Testis (tissue), 3 donors: ENCODE results near the gene HBG2. TPM values are rescaled to one million over a fixed set of nuclear protein-coding genes. Genes with fewer than 3 reads are reported as not detected.

Source experiments
- DNase-seq: peaks from one replicate; pipeline ENCODE4 v3.0.0-alpha.2; 2019
- H3K27ac ChIP-seq, 2 donors: fragments of 200-600 bp; sonication (generic); one replicate each; pipeline ENCODE4 v1.5.1; 2019
- H3K27me3 ChIP-seq: fragments of 200-600 bp; sonication (generic); one replicate; pipeline ENCODE4 v1.5.1; 2019
- H3K36me3 ChIP-seq: fragments of 200-600 bp; sonication (generic); one replicate; pipeline ENCODE4 v1.5.1; 2017; ENCODE audit warnings: low read depth; ENCODE audit errors: missing control alignments
- H3K4me1 ChIP-seq: fragments of 200-600 bp; sonication (generic); one replicate; pipeline ENCODE4 v1.5.1; 2019
- H3K4me3 ChIP-seq, 2 donors: fragments of 200-600 bp; sonication (generic); one replicate each; pipeline ENCODE4 v1.5.1; 2017 to 2019
- H3K9me3 ChIP-seq: fragments of 200-600 bp; sonication (generic); one replicate; pipeline ENCODE4 v1.5.1; 2017
- CTCF ChIP-seq, 3 experiments: fragments of 450-650 bp in 2 of 3; fragments of 200-600 bp in 1 of 3; sonication (generic) in 1 of 3; IDR thresholded peaks; one replicate each; pipeline ENCODE4 v1.5.1; 2016 to 2019; ENCODE audit warnings: antibody characterized with exemption in 3 of 3, mild to moderate bottlenecking in 2 of 3, moderate library complexity in 1 of 3
- POLR2A ChIP-seq: fragments of 450-650 bp; IDR thresholded peaks from one replicate; pipeline ENCODE4 v1.6.1; 2017; ENCODE audit warnings: antibody characterized with exemption, mild to moderate bottlenecking, moderate library complexity
- WGBS, 2 donors: methylation state at CpG; one replicate each; pipeline ENCODE4 v1.1.5; 2018; 5-methylcytosine and 5-hydroxymethylcytosine counted together
- intact Hi-C: fragments of 100-400 bp; cut with DNase I; formaldehyde crosslinking; loops from one replicate; pipeline ENCODE4 v1.15.1; 2023; ENCODE audit warnings: low total_unique reads
- polyA plus RNA-seq: library from polyadenylated mRNA; stranded (reverse); fragments of 350-450 nt; fragmentation: Illumina TruSeq; extraction: RNeasy Lipid Tissue Mini Kit (QIAGEN cat#74804); gene quantifications from one replicate; pipeline ENCODE4 v1.2.3, GENCODE V29; 2014; ENCODE audit warnings: low read depth, low replicate concordance; ENCODE audit not compliant: insufficient read depth
- total RNA-seq, 2 donors: library from RNA; depleted of rRNA; stranded (reverse); fragments of >200 nt; gene quantifications; one replicate each; pipeline ENCODE4 v1.2.3, GENCODE V29; 2016

The HBG2 gene
- total and polyA plus RNA-seq, 3 donors from 2014 or later: not detected

- intact Hi-C loops: no loop called here
These were observed 49.8 kb downstream of the HBG2 start for GRCh38 chr11:5204787-5205186.

GRCh38 chr11:5203366-5203765, 51.2 kb downstream of the HBG2 start:
- TF ChIP-seq CTCF (IDR thresholded peaks at IDR 0.05): no peak
- no peak for TF ChIP-seq POLR2A
- Histone ChIP-seq H3K4me3 (no peak overlapping the region), H3K4me1 (no peaks in the 10 kb centered on the region), H3K9me3 (no peaks in the 10 kb centered on the region), H3K27me3 (no peaks in the 10 kb centered on the region), H3K36me3 (no peaks in the 10 kb centered on the region), H3K27ac (no peak overlapping the region)
- intact Hi-C loops: no loop called here
- 66 to 77% methylated on average over 2 of the region's 2 CpGs for WGBS, 2 donors
- no peak for DNase-seq

More at GRCh38 chr11:5204787-5205186, 49.8 kb downstream of the HBG2 start:
- 38 to 39% methylated on average over 1 of the region's 1 CpG for WGBS, 2 donors
- no peak for DNase-seq
- H3K4me1 ChIP-seq: no peaks in the 10 kb centered on the region
- no peaks in the 10 kb centered on the region for H3K27me3 ChIP-seq
- TF ChIP-seq CTCF (IDR thresholded peaks at IDR 0.05): peak in 1 of 3 experiments; percentile 27
- no peak for TF ChIP-seq POLR2A
- H3K27ac ChIP-seq: no peak overlapping the region
- H3K9me3 ChIP-seq: no peaks in the 10 kb centered on the region
- H3K4me3 ChIP-seq: no peak overlapping the region
- H3K36me3 ChIP-seq: no peaks in the 10 kb centered on the region

Other genes starting within 250 kb of the HBG2 start
- not detected for gene OR52J3, start 208.3 kb downstream of the HBG2 start, total RNA-seq
- not detected for gene OR52J3, start 208.3 kb downstream of the HBG2 start, polyA plus RNA-seq
- gene OR52E2, start 195.2 kb downstream of the HBG2 start, total RNA-seq: under 1 TPM in 1 of 2 donors, not detected in 1; 0.37 TPM
- gene OR52E2, start 195.2 kb downstream of the HBG2 start, polyA plus RNA-seq: not detected
- not detected for gene OR52E1, start 185.2 kb downstream of the HBG2 start, total RNA-seq
- gene OR52E1, start 185.2 kb downstream of the HBG2 start, polyA plus RNA-seq: not detected
- gene OR52A5, start 116.4 kb downstream of the HBG2 start, total RNA-seq: under 1 TPM; 0.37 to 0.55 TPM
- not detected for gene OR52A5, start 116.4 kb downstream of the HBG2 start, polyA plus RNA-seq
- under 1 TPM; 0.19 to 0.47 TPM for gene OR52A1, start 100.0 kb downstream of the HBG2 start, total RNA-seq
- not detected for gene OR52A1, start 100.0 kb downstream of the HBG2 start, polyA plus RNA-seq
- gene OR51V1, start 54.1 kb downstream of the HBG2 start, total RNA-seq: not detected
- not detected for gene OR51V1, start 54.1 kb downstream of the HBG2 start, polyA plus RNA-seq
- 10 to 100 TPM in 1 of 2 donors, not detected in 1; 11.8 TPM for gene HBB, start 27.7 kb downstream of the HBG2 start, total RNA-seq
- 55.6 TPM for gene HBB, start 27.7 kb downstream of the HBG2 start, polyA plus RNA-seq
- gene HBD, start 20.3 kb downstream of the HBG2 start, total RNA-seq: not detected
- not detected for gene HBD, start 20.3 kb downstream of the HBG2 start, polyA plus RNA-seq
- gene HBG1, start 4.9 kb downstream of the HBG2 start, total RNA-seq: not detected
- not detected for gene HBG1, start 4.9 kb downstream of the HBG2 start, polyA plus RNA-seq
- gene HBE1, start 15.2 kb upstream of the HBG2 start, total RNA-seq: under 1 TPM in 1 of 2 donors, not detected in 1; 0.87 TPM
- not detected for gene HBE1, start 15.2 kb upstream of the HBG2 start, polyA plus RNA-seq
- under 1 TPM in 1 of 2 donors, not detected in 1; 0.74 TPM for gene OR51B4, start 47.2 kb upstream of the HBG2 start, total RNA-seq
- gene OR51B4, start 47.2 kb upstream of the HBG2 start, polyA plus RNA-seq: not detected
- gene OR51B2, start 69.5 kb upstream of the HBG2 start, total RNA-seq: under 1 TPM in 1 of 2 donors, not detected in 1; 0.74 TPM
- not detected for gene OR51B2, start 69.5 kb upstream of the HBG2 start, polyA plus RNA-seq
- 1 to 10 TPM; 1.3 to 2.7 TPM for gene OR51B5, start 88.7 kb upstream of the HBG2 start, total RNA-seq
- 0.78 TPM for gene OR51B5, start 88.7 kb upstream of the HBG2 start, polyA plus RNA-seq
- gene OR51B6, start 96.7 kb upstream of the HBG2 start, total RNA-seq: not detected
- gene OR51B6, start 96.7 kb upstream of the HBG2 start, polyA plus RNA-seq: not detected
- not detected for gene OR51M1, start 129.0 kb upstream of the HBG2 start, total RNA-seq
- not detected for gene OR51M1, start 129.0 kb upstream of the HBG2 start, polyA plus RNA-seq
- gene OR51Q1, start 167.3 kb upstream of the HBG2 start, total RNA-seq: not detected
- not detected for gene OR51Q1, start 167.3 kb upstream of the HBG2 start, polyA plus RNA-seq
- 1 to 10 TPM in 1 of 2 donors, under 1 TPM in 1; 0.74 to 1.1 TPM for gene OR51I1, start 186.7 kb upstream of the HBG2 start, total RNA-seq
- gene OR51I1, start 186.7 kb upstream of the HBG2 start, polyA plus RNA-seq: not detected
- gene OR51I2, start 194.5 kb upstream of the HBG2 start, total RNA-seq: not detected
- not detected for gene OR51I2, start 194.5 kb upstream of the HBG2 start, polyA plus RNA-seq
- gene OR52D1, start 233.9 kb upstream of the HBG2 start, total RNA-seq: not detected
- not detected for gene OR52D1, start 233.9 kb upstream of the HBG2 start, polyA plus RNA-seq